ENCODE results near the gene TXNRD1.
"Not testable (repeated sequence)": the region's sequence is repeated elsewhere in the genome, so short reads cannot be mapped to it uniquely, and the experiment has no call there.

The TXNRD1 gene

GRCh38 chr12:104328278-104328677 is 112.7 kb downstream of the TXNRD1 start:
- not testable (repeated sequence) for DNase-seq (ENCODE audit: low read depth)

- no peak for DNase-seq (ENCODE audit: low read depth)
Observed at GRCh38 chr12:104328790-104329189, 113.2 kb downstream of the TXNRD1 start.

- DNase-seq (ENCODE audit: low read depth) = no peak
Observed at GRCh38 chr12:104329707-104330532, 114.3 kb downstream of the TXNRD1 start.

- DNase-seq (ENCODE audit: low read depth) = no peak
Observed at GRCh38 chr12:104331376-104331775, 115.8 kb downstream of the TXNRD1 start.

GRCh38 chr12:104332273-104332672 is 116.7 kb downstream of the TXNRD1 start:
- not testable (repeated sequence) for DNase-seq (ENCODE audit: low read depth)

- no peak for DNase-seq (ENCODE audit: low read depth)
Observed at GRCh38 chr12:104333692-104334255, 118.2 kb downstream of the TXNRD1 start.

- DNase-seq (ENCODE audit: low read depth) = no peak
Observed at GRCh38 chr12:104334581-104334980, 119.0 kb downstream of the TXNRD1 start.

GRCh38 chr12:104336115-104336514 is 120.5 kb downstream of the TXNRD1 start:
- DNase-seq (ENCODE audit: low read depth) = no peak

- DNase-seq (ENCODE audit: low read depth) = no peak
Observed at GRCh38 chr12:104337030-104337558, 121.5 kb downstream of the TXNRD1 start.

- DNase-seq (ENCODE audit: low read depth) = no peak
Observed at GRCh38 chr12:104339663-104340062, 124.1 kb downstream of the TXNRD1 start.

GRCh38 chr12:104340177-104340576 is 124.6 kb downstream of the TXNRD1 start:
- DNase-seq (ENCODE audit: low read depth) = no peak

- no peak for DNase-seq (ENCODE audit: low read depth)
Observed at GRCh38 chr12:104340925-104341611, 125.5 kb downstream of the TXNRD1 start.

- no peak for DNase-seq (ENCODE audit: low read depth)
Observed at GRCh38 chr12:104342147-104342546, 126.6 kb downstream of the TXNRD1 start.

GRCh38 chr12:104342635-104343249 is 127.2 kb downstream of the TXNRD1 start:
- no peak for DNase-seq (ENCODE audit: low read depth)

- no peak for DNase-seq (ENCODE audit: low read depth)
Observed at GRCh38 chr12:104344682-104345081, 129.1 kb downstream of the TXNRD1 start.

GRCh38 chr12:104345234-104346066 is 129.9 kb downstream of the TXNRD1 start:
- no peak for DNase-seq (ENCODE audit: low read depth)

- DNase-seq (ENCODE audit: low read depth) = no peak
Observed at GRCh38 chr12:104347374-104348075, 131.9 kb downstream of the TXNRD1 start.

GRCh38 chr12:104348283-104348993 is 132.9 kb downstream of the TXNRD1 start:
- DNase-seq (ENCODE audit: low read depth) = no peak

- no peak for DNase-seq (ENCODE audit: low read depth)
Observed at GRCh38 chr12:104348994-104349494, 133.5 kb downstream of the TXNRD1 start.

Measured in ELR (cell line).